HEK293 (cell line): ENCODE data around the gene EED.

ENCODE experiments used
- CTCF ChIA-PET: fragments of 350-600 bp; formaldehyde crosslinking; extraction: SDS; loops from one replicate; lab custom pipeline; 2021; ENCODE audit warnings: antibody characterized with exemption; lab: Yijun Ruan, JAX
- POLR2A ChIA-PET: fragments of 300-600 bp; formaldehyde crosslinking; extraction: SDS; loops from one replicate; lab custom pipeline; 2020; ENCODE audit warnings: antibody characterized with exemption, inconsistent platforms; lab: Yijun Ruan, JAX
- H3K27ac ChIP-seq: fragments of 200-500 bp; sonication (Bioruptor generic); 2 replicates; pipeline ENCODE4 v1.5.1; 2014; ENCODE audit warnings: low read depth, low read length, control low read depth, inconsistent platforms; ENCODE audit errors: extremely low read depth
- H3K36me3 ChIP-seq, 2 experiments: fragments of 200-500 bp in 1 of 2; sonication (Bioruptor generic) in 1 of 2; 1 replicate in 1 of 2; 2 replicates in 1 of 2; pipeline ENCODE4 v1.5.1; 2014 to 2017; ENCODE audit warnings: inconsistent platforms in 2 of 2, low read length in 2 of 2; ENCODE audit not compliant: control insufficient read depth in 2 of 2, insufficient read depth in 1 of 2
- H3K4me1 ChIP-seq: fragments of 200-500 bp; sonication (Bioruptor generic); 2 replicates; pipeline ENCODE4 v1.5.1; 2014; ENCODE audit warnings: mild to moderate bottlenecking, low read length, inconsistent platforms; ENCODE audit not compliant: control insufficient read depth, insufficient read depth
- H3K4me3 ChIP-seq: 2 replicates; pipeline ENCODE4 v1.5.1; 2011; ENCODE audit warnings: low read depth, mild to moderate bottlenecking, control low read depth, low read length, moderate library complexity
- H3K9me3 ChIP-seq: fragments of 200-500 bp; sonication (Bioruptor generic); 2 replicates; pipeline ENCODE4 v1.5.1; 2014; ENCODE audit warnings: low read depth, low read length, inconsistent platforms; ENCODE audit not compliant: control insufficient read depth, insufficient read depth
- FEZF1 ChIP-seq: fragments of 450-650 bp; formaldehyde crosslinking; IDR thresholded peaks from 2 replicates; pipeline ENCODE4 v1.5.1; 2016; ENCODE audit warnings: missing biosample characterization, missing genetic modification characterization
- GLIS2 ChIP-seq: fragments of 450-650 bp; formaldehyde crosslinking; IDR thresholded peaks from 2 replicates; pipeline ENCODE4 v1.5.1; 2016; ENCODE audit warnings: missing biosample characterization, missing genetic modification characterization
- MEIS1 ChIP-seq: sonication (generic); formaldehyde crosslinking; IDR thresholded peaks from 2 replicates; pipeline ENCODE4 v1.8.1; 2022; ENCODE audit warnings: missing genetic modification reagents, mild to moderate bottlenecking, borderline replicate concordance
- TRIM28 ChIP-seq: IDR thresholded peaks from 2 replicates; pipeline ENCODE4 v1.6.1; 2011; ENCODE audit warnings: low read length, control low read depth, borderline replicate concordance
- ZBTB11 ChIP-seq: fragments of 450-650 bp; formaldehyde crosslinking; conservative IDR thresholded peaks from 2 replicates; pipeline ENCODE4 v1.5.1; 2016; ENCODE audit warnings: low read depth, missing biosample characterization, missing genetic modification characterization
- ZBTB21 ChIP-seq: fragments of 450-650 bp; formaldehyde crosslinking; IDR thresholded peaks from 2 replicates; pipeline ENCODE4 v1.5.1; 2017; ENCODE audit warnings: missing biosample characterization, missing genetic modification characterization
- ZBTB26 ChIP-seq: fragments of 450-650 bp; formaldehyde crosslinking; optimal IDR thresholded peaks from 2 replicates; pipeline ENCODE3; 2016; ENCODE audit warnings: missing biosample characterization, mild to moderate bottlenecking, missing genetic modification characterization
- ZFHX2 ChIP-seq: fragments of 450-650 bp; formaldehyde crosslinking; conservative IDR thresholded peaks from 2 replicates; pipeline ENCODE4 v1.5.1; 2016; ENCODE audit warnings: missing biosample characterization, missing genetic modification characterization
- ZNF138 ChIP-seq: fragments of 450-650 bp; formaldehyde crosslinking; IDR thresholded peaks from 2 replicates; pipeline ENCODE4 v1.5.1; 2016; ENCODE audit warnings: missing biosample characterization, missing genetic modification characterization, borderline replicate concordance
- ZNF155 ChIP-seq: fragments of 450-650 bp; formaldehyde crosslinking; IDR thresholded peaks from 2 replicates; pipeline ENCODE4 v1.5.1; 2016; ENCODE audit warnings: missing biosample characterization, missing genetic modification characterization
- ZNF16 ChIP-seq: fragments of 450-650 bp; formaldehyde crosslinking; IDR thresholded peaks from 2 replicates; pipeline ENCODE4 v1.5.1; 2016; ENCODE audit warnings: low read depth, missing biosample characterization, missing genetic modification characterization
- ZNF175 ChIP-seq: fragments of 450-650 bp; formaldehyde crosslinking; IDR thresholded peaks from 2 replicates; pipeline ENCODE4 v1.5.1; 2016; ENCODE audit warnings: missing biosample characterization, missing genetic modification characterization
- ZNF211 ChIP-seq: fragments of 450-650 bp; formaldehyde crosslinking; IDR thresholded peaks from 2 replicates; pipeline ENCODE4 v1.5.1; 2016; ENCODE audit warnings: low read depth, missing biosample characterization, missing genetic modification characterization
- ZNF24 ChIP-seq: fragments of 450-650 bp; formaldehyde crosslinking; IDR thresholded peaks from 2 replicates; pipeline ENCODE4 v1.5.1; 2016; ENCODE audit warnings: missing biosample characterization, missing genetic modification characterization
- ZNF391 ChIP-seq: fragments of 450-650 bp; formaldehyde crosslinking; IDR thresholded peaks from 2 replicates; pipeline ENCODE4 v1.5.1; 2016; ENCODE audit warnings: low read depth, missing biosample characterization, missing genetic modification characterization, borderline replicate concordance
- ZNF416 ChIP-seq: fragments of 450-650 bp; formaldehyde crosslinking; IDR thresholded peaks from 2 replicates; pipeline ENCODE4 v1.5.1; 2016; ENCODE audit warnings: missing biosample characterization, missing genetic modification characterization
- ZNF423 ChIP-seq: fragments of 450-650 bp; formaldehyde crosslinking; IDR thresholded peaks from 2 replicates; pipeline ENCODE4 v1.5.1; 2016; ENCODE audit warnings: missing biosample characterization, missing genetic modification characterization
- ZNF560 ChIP-seq: fragments of 450-650 bp; formaldehyde crosslinking; IDR thresholded peaks from 2 replicates; pipeline ENCODE4 v1.5.1; 2017; ENCODE audit warnings: missing biosample characterization, missing genetic modification characterization, borderline replicate concordance
- ZNF791 ChIP-seq: fragments of 450-650 bp; formaldehyde crosslinking; IDR thresholded peaks from 2 replicates; pipeline ENCODE4 v1.5.1; 2016; ENCODE audit warnings: missing biosample characterization, missing genetic modification characterization
- ZSCAN16 ChIP-seq: fragments of 450-650 bp; formaldehyde crosslinking; IDR thresholded peaks from 2 replicates; pipeline ENCODE4 v1.5.1; 2016; ENCODE audit warnings: missing biosample characterization, missing genetic modification characterization
- ZXDB ChIP-seq: fragments of 450-650 bp; formaldehyde crosslinking; IDR thresholded peaks from 2 replicates; pipeline ENCODE4 v1.5.1; 2016; ENCODE audit warnings: missing biosample characterization, missing genetic modification characterization
- TF ChIP-seq, protein P1 (sequence below): fragments of 450-650 bp; formaldehyde crosslinking; IDR thresholded peaks from 2 replicates; pipeline ENCODE4 v1.5.1; 2016; ENCODE audit warnings: missing biosample characterization, missing genetic modification characterization, borderline replicate concordance

EED gene

GRCh38 chr11:86274999-86275398 lies 30.4 kb downstream of the EED start (continued):
- TF ChIP-seq MEIS1 (CRISPR knock-in tag) (no peak), ZNF560 (tag by site-specific recombination) (no peak), ZBTB21 (tag by site-specific recombination) (no peak)
- TF ChIP-seq, all 188 proteins: peak for 0

DNA sequence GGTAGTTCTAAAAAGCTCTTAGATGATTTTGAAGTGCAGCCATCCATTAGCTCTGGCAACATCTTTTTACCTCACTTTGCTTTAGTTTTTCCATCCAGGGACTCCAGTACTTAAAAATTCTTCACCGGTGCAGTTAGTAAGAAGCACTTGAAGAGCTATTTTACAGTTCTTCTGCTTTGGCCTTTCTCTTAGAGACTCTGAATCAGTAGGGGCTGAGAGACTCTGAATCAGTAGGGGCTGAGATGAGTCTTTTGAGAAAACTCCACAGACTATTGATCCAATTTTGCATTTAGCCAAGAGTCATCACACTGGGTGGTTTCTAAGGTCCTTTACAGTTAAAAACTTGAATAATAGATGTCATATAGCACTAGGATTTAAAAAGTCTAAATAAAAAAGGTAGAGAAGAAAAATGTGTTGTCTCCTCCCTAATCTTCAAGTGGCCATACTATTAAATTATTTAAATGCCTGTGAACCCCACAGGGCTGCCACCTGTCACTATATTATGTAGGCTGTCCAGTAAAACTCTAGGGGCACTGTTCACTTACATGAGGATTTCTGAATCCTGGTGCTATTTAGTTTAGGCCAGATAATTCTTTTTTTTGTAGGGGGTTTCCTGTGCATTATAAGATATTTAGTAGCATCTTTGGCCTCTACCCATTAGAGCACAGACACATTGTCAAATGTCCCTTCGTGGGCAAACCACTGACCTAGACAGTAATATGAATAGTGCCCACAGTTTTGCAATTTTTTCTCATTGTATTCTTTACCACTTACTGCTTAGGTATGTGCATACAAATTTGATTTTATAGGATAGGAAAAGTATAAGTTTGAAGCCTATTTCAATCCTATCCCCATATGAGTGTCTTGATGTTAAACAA lies 31.2 kb downstream of the EED start:
- Histone ChIP-seq H3K9me3 (no peaks in the 10 kb centered on the region), H3K27ac (no peak overlapping the region), H3K36me3 (peaks cover 0 to 54% of the 10 kb centered on the region in 2 experiments; a peak in 1 of 3 replicates), H3K4me3 (no peak overlapping the region), H3K4me1 (no peaks in the 10 kb centered on the region)
- no peak for TF ChIP-seq FEZF1 (tag by site-specific recombination)
- no peak for TF ChIP-seq TRIM28
- TF ChIP-seq ZSCAN16 = no peak
- no peak for TF ChIP-seq ZNF560 (tag by site-specific recombination)
- TF ChIP-seq ZFHX2 (tag by site-specific recombination) = no peak
- no peak for TF ChIP-seq ZBTB26 (tag by site-specific recombination)
- TF ChIP-seq ZBTB11 (tag by site-specific recombination) = no peak
- ChIA-PET CTCF (no interaction called here), POLR2A (no interaction called here)

GRCh38 chr11:86277741-86278140 lies 33.2 kb downstream of the EED start:
- Histone ChIP-seq H3K36me3 (peaks cover 0 to 52% of the 10 kb centered on the region in 2 experiments; a peak in 1 of 3 replicates), H3K4me3 (no peak overlapping the region), H3K27ac (no peak overlapping the region), H3K9me3 (no peaks in the 10 kb centered on the region), H3K4me1 (no peaks in the 10 kb centered on the region)
- CTCF ChIA-PET = no interaction called here
- TF ChIP-seq ZNF391 (tag by site-specific recombination) = no peak
- no peak for TF ChIP-seq ZNF138
- TF ChIP-seq, protein P1, sequence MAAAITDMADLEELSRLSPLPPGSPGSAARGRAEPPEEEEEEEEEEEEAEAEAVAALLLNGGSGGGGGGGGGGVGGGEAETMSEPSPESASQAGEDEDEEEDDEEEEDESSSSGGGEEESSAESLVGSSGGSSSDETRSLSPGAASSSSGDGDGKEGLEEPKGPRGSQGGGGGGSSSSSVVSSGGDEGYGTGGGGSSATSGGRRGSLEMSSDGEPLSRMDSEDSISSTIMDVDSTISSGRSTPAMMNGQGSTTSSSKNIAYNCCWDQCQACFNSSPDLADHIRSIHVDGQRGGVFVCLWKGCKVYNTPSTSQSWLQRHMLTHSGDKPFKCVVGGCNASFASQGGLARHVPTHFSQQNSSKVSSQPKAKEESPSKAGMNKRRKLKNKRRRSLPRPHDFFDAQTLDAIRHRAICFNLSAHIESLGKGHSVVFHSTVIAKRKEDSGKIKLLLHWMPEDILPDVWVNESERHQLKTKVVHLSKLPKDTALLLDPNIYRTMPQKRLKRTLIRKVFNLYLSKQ (tag by site-specific recombination) = no peak
- TF ChIP-seq ZNF416 = no peak
- no peak for TF ChIP-seq ZNF24 (tag by site-specific recombination)
- TF ChIP-seq ZNF175 (tag by site-specific recombination) = no peak
- TF ChIP-seq ZXDB (tag by site-specific recombination) = no peak
- no peak for TF ChIP-seq GLIS2 (tag by site-specific recombination)
- no peak for TF ChIP-seq ZNF423 (tag by site-specific recombination)
- no peak for TF ChIP-seq ZNF791
- TF ChIP-seq ZNF155 (tag by site-specific recombination) = no peak
- no peak for TF ChIP-seq ZNF211 (tag by site-specific recombination)
- TF ChIP-seq ZNF16 = no peak
- POLR2A ChIA-PET = no interaction called here
